ENCODE results near the gene SUGCT. TPM values are rescaled to one million over a fixed set of nuclear protein-coding genes. Genes with fewer than 3 reads are reported as not detected.

SUGCT gene
- total RNA-seq, 2 experiments from 2014 or later = 0.95 to 1.2 TPM

- TF ChIP-seq CTCF (IDR thresholded peaks at IDR 0.05) = no peak
- ChIA-PET POLR2A (no interaction called here), CTCF (no interaction called here)
- no peaks in the 10 kb centered on the region for H3K36me3 Mint-ChIP-seq (ENCODE audit: low read depth)
- H3K4me1 Mint-ChIP-seq (ENCODE audit: low read depth) = no peaks in the 10 kb centered on the region
- DNase-seq (no peak), ATAC-seq (ENCODE audit: poor library complexity) (no peak)
- intact Hi-C loops (cut with DNase I, micrococcal nuclease) = no loop called here
- no peaks in the 10 kb centered on the region for H3K4me1 ChIP-seq (ENCODE audit: insufficient read depth, low read length)
- H3K27me3 ChIP-seq (ENCODE audit: control insufficient read depth in 1 of 2, insufficient read depth in 2 of 2, low read length in 2 of 2) = no peaks in the 10 kb centered on the region
- H3K36me3 ChIP-seq (ENCODE audit: insufficient read depth, low read length) = no peaks in the 10 kb centered on the region
- H3K27ac Mint-ChIP-seq = no peak overlapping the region
- H3K9me3 ChIP-seq (ENCODE audit: control insufficient read depth in 1 of 2, insufficient read depth in 1 of 2, low read length in 2 of 2) = no peaks in the 10 kb centered on the region
- no peak overlapping the region for H3K4me3 Mint-ChIP-seq
- no peaks in the 10 kb centered on the region for H3K9me3 Mint-ChIP-seq
- no peaks in the 10 kb centered on the region for H3K27me3 Mint-ChIP-seq
- no peak overlapping the region for H3K4me3 ChIP-seq (ENCODE audit: low read length)
- no peak overlapping the region for H3K27ac ChIP-seq (ENCODE audit: low read depth in 1 of 2, low read length in 2 of 2)
Observed at GRCh38 chr7:40760987-40761386, 626.2 kb downstream of the SUGCT start.

GRCh38 chr7:40761762-40762560 lies 627.2 kb downstream of the SUGCT start:
- Histone ChIP-seq H3K36me3 (ENCODE audit: insufficient read depth, low read length) (no peaks in the 10 kb centered on the region), H3K4me3 (ENCODE audit: low read length) (no peak overlapping the region), H3K27me3 (ENCODE audit: control insufficient read depth in 1 of 2, insufficient read depth in 2 of 2, low read length in 2 of 2) (no peaks in the 10 kb centered on the region), H3K27ac (ENCODE audit: low read depth in 1 of 2, low read length in 2 of 2) (no peak overlapping the region), H3K4me1 (ENCODE audit: insufficient read depth, low read length) (no peaks in the 10 kb centered on the region), H3K9me3 (ENCODE audit: control insufficient read depth in 1 of 2, insufficient read depth in 1 of 2, low read length in 2 of 2) (no peaks in the 10 kb centered on the region)
- Mint-ChIP-seq H3K36me3 (ENCODE audit: low read depth) (no peaks in the 10 kb centered on the region), H3K27ac (no peak overlapping the region), H3K4me1 (ENCODE audit: low read depth) (no peaks in the 10 kb centered on the region), H3K4me3 (no peak overlapping the region), H3K27me3 (no peaks in the 10 kb centered on the region), H3K9me3 (no peaks in the 10 kb centered on the region)
- CTCF ChIA-PET = no interaction called here
- no peak for DNase-seq
- POLR2A ChIA-PET = no interaction called here
- no peak for ATAC-seq (ENCODE audit: poor library complexity)
- intact Hi-C loops (cut with DNase I, micrococcal nuclease) = no loop called here
- no peak for TF ChIP-seq CTCF (IDR thresholded peaks at IDR 0.05)

- intact Hi-C loops (cut with DNase I, micrococcal nuclease) = no loop called here
- Mint-ChIP-seq H3K4me3 (no peak overlapping the region), H3K36me3 (ENCODE audit: low read depth) (no peaks in the 10 kb centered on the region), H3K9me3 (no peaks in the 10 kb centered on the region), H3K27me3 (no peaks in the 10 kb centered on the region), H3K27ac (no peak overlapping the region), H3K4me1 (ENCODE audit: low read depth) (no peaks in the 10 kb centered on the region)
- CTCF ChIA-PET = no interaction called here
- POLR2A ChIA-PET = no interaction called here
- no peaks in the 10 kb centered on the region for H3K36me3 ChIP-seq (ENCODE audit: insufficient read depth, low read length)
- H3K27ac ChIP-seq (ENCODE audit: low read depth in 1 of 2, low read length in 2 of 2) = no peak overlapping the region
- no peak for TF ChIP-seq CTCF (IDR thresholded peaks at IDR 0.05)
- no peak overlapping the region for H3K4me3 ChIP-seq (ENCODE audit: low read length)
- no peak for ATAC-seq (ENCODE audit: poor library complexity)
- H3K9me3 ChIP-seq (ENCODE audit: control insufficient read depth in 1 of 2, insufficient read depth in 1 of 2, low read length in 2 of 2) = no peaks in the 10 kb centered on the region
- H3K4me1 ChIP-seq (ENCODE audit: insufficient read depth, low read length) = no peaks in the 10 kb centered on the region
- no peaks in the 10 kb centered on the region for H3K27me3 ChIP-seq (ENCODE audit: control insufficient read depth in 1 of 2, insufficient read depth in 2 of 2, low read length in 2 of 2)
- DNase-seq = no peak
Observed at GRCh38 chr7:40763319-40764287, 628.8 kb downstream of the SUGCT start.
